Ishikawa (cell line): ENCODE data around the gene ERC1.

Experiments used
- CREB1 ChIP-seq: IDR thresholded peaks from 2 replicates; pipeline ENCODE4 v1.6.1; 2012; ENCODE audit warnings: low read depth
- TAF1 ChIP-seq: IDR thresholded peaks from 2 replicates; pipeline ENCODE4 v1.6.1; 2012; ENCODE audit warnings: low read depth, mild to moderate bottlenecking
- TEAD4 ChIP-seq: IDR thresholded peaks from 2 replicates; pipeline ENCODE4 v1.6.1; 2012
- YY1 ChIP-seq: IDR thresholded peaks from 2 replicates; pipeline ENCODE4 v1.6.1; 2012; ENCODE audit warnings: low read depth
- ZBTB7A ChIP-seq: IDR thresholded peaks from 2 replicates; pipeline ENCODE4 v1.6.1; 2012; ENCODE audit warnings: low read depth

DNA sequence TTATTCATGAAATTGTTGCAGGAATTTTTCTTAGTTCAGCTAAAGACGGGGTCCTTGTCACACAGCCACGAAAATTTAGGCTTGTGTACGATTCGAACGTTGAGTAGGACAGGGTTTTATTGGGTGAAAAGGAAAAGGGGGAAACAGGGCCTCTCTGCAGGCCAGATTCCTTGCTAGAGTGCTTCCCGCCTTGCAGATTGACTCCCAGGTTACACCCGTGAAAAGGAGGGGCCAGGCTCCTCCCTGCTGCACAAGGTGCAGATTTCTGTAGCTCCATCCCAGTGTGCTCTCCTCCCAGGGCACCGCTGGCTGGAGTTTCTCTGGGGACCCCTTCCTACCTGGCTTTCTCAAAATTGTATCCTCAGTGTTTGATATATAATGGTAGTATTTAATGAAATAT lies 221.5 kb downstream of the ERC1 start:
- no peak for TF ChIP-seq CREB1
- TF ChIP-seq TEAD4, result no peak
- no peak for TF ChIP-seq YY1
- TF ChIP-seq ZBTB7A, result no peak
- no peak for TF ChIP-seq TAF1
